Measurements from ENCODE around the gene PCDHGA10.
"Not testable (repeated sequence)": the region's sequence is repeated elsewhere in the genome, so short reads cannot be mapped to it uniquely, and the experiment has no call there.

Gene PCDHGA10
- total RNA-seq: 0.20 to 0.39 reads per million in 2 donors

GRCh38 chr5:141412854-141413539 lies at the start of gene PCDHGA10:
PCDHGA10 (plus strand) TSS chr5:141412987; CDS start chr5:141413176, 189 bp downstream.
- no peak for DNase-seq

- DNase-seq: no peak
Observed at GRCh38 chr5:141363952-141364660, 48.7 kb upstream of the PCDHGA10 start, which contains the start of gene PCDHGA5. PCDHGA5 (plus strand) TSS chr5:141364162; CDS start chr5:141364331, 169 bp downstream.

- DNase-seq: no peak
Observed at GRCh38 chr5:141366016-141366896, 46.5 kb upstream of the PCDHGA10 start.

GRCh38 chr5:141369994-141370848 lies 42.6 kb upstream of the PCDHGA10 start, which contains the start of gene PCDHGB3:
PCDHGB3 (plus strand) TSS chr5:141370242; CDS start chr5:141370395, 153 bp downstream.
- no peak for DNase-seq

- DNase-seq: no peak
Observed at GRCh38 chr5:141371572-141372475, 41.0 kb upstream of the PCDHGA10 start.

GRCh38 chr5:141373673-141374317 lies 39.0 kb upstream of the PCDHGA10 start, which contains the start of gene PCDHGA6:
PCDHGA6 (plus strand) TSS chr5:141373891; CDS start chr5:141374084, 193 bp downstream.
- DNase-seq: no peak

GRCh38 chr5:141374627-141375026 lies 38.2 kb upstream of the PCDHGA10 start:
- DNase-seq: no peak

GRCh38 chr5:141375444-141376155 lies 37.2 kb upstream of the PCDHGA10 start:
- not testable (repeated sequence) for DNase-seq

GRCh38 chr5:141382469-141383294 lies 30.1 kb upstream of the PCDHGA10 start, which contains the start of gene PCDHGA7:
PCDHGA7 (plus strand) TSS chr5:141382742; CDS start chr5:141382900, 158 bp downstream.
- DNase-seq: no peak

GRCh38 chr5:141383345-141383744 lies 29.4 kb upstream of the PCDHGA10 start:
- DNase-seq: no peak

- DNase-seq: no peak
Observed at GRCh38 chr5:141384471-141385267, 28.1 kb upstream of the PCDHGA10 start.

- not testable (repeated sequence) for DNase-seq
Observed at GRCh38 chr5:141387557-141388311, 25.1 kb upstream of the PCDHGA10 start, which contains the start of gene PCDHGB4. PCDHGB4 (plus strand) TSS chr5:141387698; CDS start chr5:141387885, 187 bp downstream.

GRCh38 chr5:141388661-141389060 lies 24.1 kb upstream of the PCDHGA10 start:
- no peak for DNase-seq

- DNase-seq: no peak
Observed at GRCh38 chr5:141389153-141390042, 23.4 kb upstream of the PCDHGA10 start.

GRCh38 chr5:141392429-141393198 lies 20.2 kb upstream of the PCDHGA10 start, which contains the start of gene PCDHGA8:
PCDHGA8 (plus strand) TSS chr5:141392633; CDS start chr5:141392814, 181 bp downstream.
- DNase-seq: no peak

Data from activated gamma-delta T cell (primary cell).